ENCODE results near the gene CARMIL3.

CARMIL3 gene

DNA sequence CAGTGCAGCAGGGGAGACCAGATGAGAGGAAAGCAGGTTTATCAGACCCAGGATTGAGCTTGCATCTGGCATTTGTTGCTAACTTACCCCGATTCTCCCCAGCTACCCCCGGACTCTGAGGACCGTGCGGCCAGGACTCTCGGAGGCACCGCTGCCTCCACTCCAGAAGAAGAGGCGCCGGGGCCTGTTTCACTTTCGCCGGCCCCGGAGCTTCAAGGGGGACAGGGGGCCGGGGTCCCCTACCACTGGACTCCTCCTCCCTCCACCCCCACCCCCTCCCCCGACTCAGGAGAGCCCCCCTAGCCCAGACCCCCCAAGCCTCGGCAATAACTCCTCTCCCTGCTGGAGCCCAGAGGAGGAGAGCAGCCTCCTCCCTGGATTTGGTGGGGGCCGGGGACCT is 13.0 kb downstream of the CARMIL3 start:
- H3K27ac ChIP-seq: no peak overlapping the region
- TF ChIP-seq, protein P1, sequence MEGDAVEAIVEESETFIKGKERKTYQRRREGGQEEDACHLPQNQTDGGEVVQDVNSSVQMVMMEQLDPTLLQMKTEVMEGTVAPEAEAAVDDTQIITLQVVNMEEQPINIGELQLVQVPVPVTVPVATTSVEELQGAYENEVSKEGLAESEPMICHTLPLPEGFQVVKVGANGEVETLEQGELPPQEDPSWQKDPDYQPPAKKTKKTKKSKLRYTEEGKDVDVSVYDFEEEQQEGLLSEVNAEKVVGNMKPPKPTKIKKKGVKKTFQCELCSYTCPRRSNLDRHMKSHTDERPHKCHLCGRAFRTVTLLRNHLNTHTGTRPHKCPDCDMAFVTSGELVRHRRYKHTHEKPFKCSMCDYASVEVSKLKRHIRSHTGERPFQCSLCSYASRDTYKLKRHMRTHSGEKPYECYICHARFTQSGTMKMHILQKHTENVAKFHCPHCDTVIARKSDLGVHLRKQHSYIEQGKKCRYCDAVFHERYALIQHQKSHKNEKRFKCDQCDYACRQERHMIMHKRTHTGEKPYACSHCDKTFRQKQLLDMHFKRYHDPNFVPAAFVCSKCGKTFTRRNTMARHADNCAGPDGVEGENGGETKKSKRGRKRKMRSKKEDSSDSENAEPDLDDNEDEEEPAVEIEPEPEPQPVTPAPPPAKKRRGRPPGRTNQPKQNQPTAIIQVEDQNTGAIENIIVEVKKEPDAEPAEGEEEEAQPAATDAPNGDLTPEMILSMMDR (conservative IDR thresholded peaks at IDR 0.05; ENCODE audit: low read depth): no peak
- CTCF ChIA-PET: interaction anchor here (0.5 to 0.9 kb wide), 2 partner anchors 243 to 458 kb away, joined by 3 to 4 read pairs; partner anchors contain the start of gene CIDEB
- POLR2A ChIA-PET (ENCODE audit: low non-redundant PET): no interaction called here
- no peak for DNase-seq (ENCODE audit: low spot score)

DNA sequence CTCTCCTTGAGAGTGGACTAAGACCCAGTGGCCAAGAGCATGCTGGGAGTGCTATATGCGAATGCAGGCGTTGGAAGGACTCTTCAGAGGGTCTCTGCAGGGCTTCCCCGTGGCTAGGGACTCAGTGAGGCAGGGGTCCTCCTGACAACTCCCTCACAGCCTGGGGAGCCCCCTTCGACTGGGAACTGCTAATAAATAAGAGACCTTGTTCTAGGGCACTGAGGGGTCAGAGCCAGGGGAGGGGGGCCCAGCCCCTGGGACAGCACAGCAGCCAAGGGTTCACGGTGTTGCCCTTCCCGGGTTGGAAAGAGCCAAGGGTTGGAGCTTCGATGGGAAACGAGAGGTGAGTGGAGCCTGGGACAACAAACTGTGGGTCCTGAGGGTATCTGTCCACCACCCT is 13.6 kb downstream of the CARMIL3 start:
- H3K27ac ChIP-seq: no peak overlapping the region
- TF ChIP-seq, protein P1 (conservative IDR thresholded peaks at IDR 0.05; ENCODE audit: low read depth): no peak
- no peak for DNase-seq (ENCODE audit: low spot score)
- ChIA-PET CTCF (interaction anchor here (0.5 to 0.9 kb wide), 2 partner anchors 235 to 243 kb away, joined by 3 to 4 read pairs; partner anchors contain the start of gene CIDEB), POLR2A (ENCODE audit: low non-redundant PET) (no interaction called here)

DNA sequence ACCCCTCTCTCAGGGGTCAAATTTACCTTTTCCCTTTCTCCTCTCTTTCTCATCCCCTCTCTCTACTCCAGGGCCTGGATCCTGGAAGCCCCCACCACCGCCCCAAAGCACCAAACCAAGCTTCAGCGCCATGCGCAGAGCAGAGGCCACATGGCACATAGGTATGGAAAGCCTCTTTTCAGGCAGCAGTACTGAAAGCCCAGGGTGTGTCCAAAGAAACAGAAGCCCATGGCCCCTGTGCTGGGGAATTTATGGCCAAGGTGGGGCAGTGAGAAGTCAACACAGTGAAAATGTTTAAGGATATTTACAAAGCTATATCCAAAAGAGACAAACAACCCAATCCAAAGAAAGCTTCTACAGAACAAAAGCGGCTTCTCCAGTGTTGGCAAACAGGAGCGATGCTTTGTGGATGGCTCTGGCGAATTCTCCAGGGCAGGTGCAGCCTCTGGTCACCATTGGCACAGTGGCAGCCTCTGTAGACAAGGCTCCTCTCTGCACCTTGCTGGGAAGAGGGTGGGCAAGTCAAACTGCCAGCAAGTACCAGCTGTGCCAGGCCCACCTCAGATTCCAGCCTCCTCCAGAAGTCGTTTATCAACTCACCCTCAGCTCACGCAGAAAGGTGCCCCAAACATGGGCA is 14.8 kb downstream of the CARMIL3 start:
- CTCF ChIA-PET: interaction anchor here (1.1 kb wide), 1 partner anchor 24 kb away, joined by 3 read pairs; no protein-coding TSS in a partner anchor
- TF ChIP-seq, protein P1 (conservative IDR thresholded peaks at IDR 0.05; ENCODE audit: low read depth): no peak
- POLR2A ChIA-PET (ENCODE audit: low non-redundant PET): no interaction called here
- DNase-seq (ENCODE audit: low spot score): no peak
- H3K27ac ChIP-seq: no peak overlapping the region

DNA sequence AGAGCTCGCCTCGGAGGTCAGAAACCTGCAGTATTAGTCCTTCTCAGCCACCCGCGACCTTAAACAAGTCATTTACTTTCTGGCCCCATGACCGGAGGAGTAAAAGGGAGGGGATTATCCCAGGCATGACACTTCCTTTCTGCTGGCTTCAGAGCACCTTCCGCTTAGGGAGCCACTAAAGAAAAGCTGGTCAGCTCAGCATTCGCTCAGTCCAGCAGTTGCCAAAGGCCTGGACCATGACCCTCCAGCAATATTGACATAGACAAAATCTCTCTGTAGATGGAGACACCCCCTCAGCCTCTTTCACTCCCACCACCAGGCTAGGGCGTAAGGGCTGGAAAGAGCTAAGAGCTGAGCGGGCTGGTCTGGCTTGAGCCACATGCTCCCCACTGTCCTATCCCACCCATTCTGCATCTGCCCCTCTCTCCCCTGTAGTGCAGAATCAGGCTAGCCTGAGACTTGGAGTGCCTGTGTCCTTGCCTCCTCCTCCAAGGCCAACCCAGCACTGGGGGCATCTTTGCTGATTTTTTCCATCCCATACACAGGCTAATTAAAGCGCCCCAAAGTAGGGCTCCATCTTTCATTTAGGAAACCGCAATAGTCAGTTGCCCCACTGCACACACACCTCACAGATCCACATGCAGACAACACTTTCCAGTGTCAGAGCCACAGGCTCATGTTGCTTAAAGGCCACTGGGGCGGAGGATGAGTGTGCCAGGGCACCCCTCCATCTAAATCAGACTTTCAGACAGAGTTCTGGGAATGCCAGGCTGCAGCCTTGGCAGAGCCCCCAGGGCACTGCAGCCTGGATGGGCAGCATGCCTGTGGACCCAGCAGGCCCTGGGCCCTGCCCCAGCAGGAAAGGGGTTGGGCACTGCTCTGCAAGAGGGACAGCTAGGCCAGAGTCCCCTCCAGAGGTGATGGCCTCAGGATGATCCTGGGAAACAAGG is 15.6 kb downstream of the CARMIL3 start:
- H3K27ac ChIP-seq: no peak overlapping the region
- DNase-seq (ENCODE audit: low spot score): no peak
- TF ChIP-seq, protein P1 (conservative IDR thresholded peaks at IDR 0.05; ENCODE audit: low read depth): no peak
- ChIA-PET POLR2A (ENCODE audit: low non-redundant PET) (no interaction called here), CTCF (interaction anchor here (1.1 kb wide), 1 partner anchor 23 kb away, joined by 3 read pairs; no protein-coding TSS in a partner anchor)

DNA sequence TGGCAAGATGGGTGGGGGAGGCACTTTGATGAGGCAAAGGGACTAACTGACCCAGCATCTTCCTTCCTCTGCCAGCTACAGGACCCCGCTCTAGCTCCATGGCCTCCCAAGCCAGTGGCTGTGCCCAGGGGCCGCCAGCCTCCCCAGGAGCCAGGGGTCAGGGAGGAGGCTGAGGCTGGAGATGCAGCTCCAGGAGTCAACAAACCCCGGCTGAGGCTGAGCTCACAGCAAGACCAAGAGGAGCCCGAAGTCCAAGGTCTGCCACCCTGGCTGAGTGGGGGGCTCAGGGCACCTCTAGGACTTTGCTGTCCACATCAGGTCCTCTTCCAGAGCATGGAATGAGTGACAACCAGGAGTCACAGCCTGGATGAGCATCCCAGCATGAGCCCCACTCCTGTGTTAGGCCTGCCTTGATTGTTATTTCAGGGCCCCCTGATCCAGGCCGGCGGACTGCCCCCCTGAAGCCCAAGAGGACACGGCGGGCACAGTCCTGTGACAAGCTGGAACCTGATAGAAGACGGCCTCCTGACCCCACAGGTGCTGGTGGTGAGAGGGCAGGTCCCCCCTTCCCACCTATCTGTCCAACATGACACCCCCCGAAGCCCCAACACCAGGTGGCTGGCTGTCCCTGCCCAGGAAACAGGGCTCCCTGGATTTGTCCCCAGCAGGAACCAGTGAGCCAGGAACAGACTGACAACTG is 17.1 kb downstream of the CARMIL3 start:
- no peak for DNase-seq (ENCODE audit: low spot score)
- H3K27ac ChIP-seq: no peak overlapping the region
- TF ChIP-seq, protein P1 (conservative IDR thresholded peaks at IDR 0.05; ENCODE audit: low read depth): no peak
- ChIA-PET POLR2A (ENCODE audit: low non-redundant PET) (no interaction called here), CTCF (interaction anchor here (0.6 kb wide), 1 partner anchor 21 kb away, joined by 3 read pairs; no protein-coding TSS in a partner anchor)

DNA sequence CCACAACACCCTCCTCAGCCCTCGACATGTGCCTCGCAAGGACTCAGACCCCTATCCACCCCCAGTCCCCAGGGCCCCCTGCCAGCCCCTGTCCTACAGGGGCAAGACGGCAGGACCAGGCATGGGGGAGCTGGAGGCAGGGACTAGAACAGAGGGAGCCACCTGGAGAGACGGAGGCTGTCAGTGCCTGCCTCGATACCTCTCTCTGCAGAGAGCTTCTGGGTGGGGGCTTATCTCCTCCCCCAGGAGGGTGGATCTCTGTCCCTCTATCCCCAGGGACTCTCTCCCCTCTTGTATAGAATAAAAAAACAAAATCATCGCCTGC is 17.6 kb downstream of the CARMIL3 start:
- ChIA-PET CTCF (interaction anchor here (0.6 kb wide), 2 partner anchors 21 to 340 kb away, joined by 3 read pairs; no protein-coding TSS in a partner anchor), POLR2A (ENCODE audit: low non-redundant PET) (no interaction called here)
- DNase-seq (ENCODE audit: low spot score): no peak
- TF ChIP-seq, protein P1 (conservative IDR thresholded peaks at IDR 0.05; ENCODE audit: low read depth): no peak
- H3K27ac ChIP-seq: no peak overlapping the region

Measured in RWPE1 (cell line).